ENCODE measurements around the gene MAGI3. TPM values are rescaled to one million over a fixed set of nuclear protein-coding genes. Genes with fewer than 3 reads are reported as not detected.

Gene MAGI3
- polyA plus RNA-seq, 10 donors = 9.9 to 16.9 (median 13.3) TPM

- DNase-seq = no peak
These were observed 258.2 kb downstream of the MAGI3 start for GRCh38 chr1:113648478-113648877.

GRCh38 chr1:113652771-113653170, 262.5 kb downstream of the MAGI3 start:
- DNase-seq = no peak

GRCh38 chr1:113653741-113654140, 263.4 kb downstream of the MAGI3 start:
- DNase-seq = no peak

GRCh38 chr1:113654883-113655282, 264.6 kb downstream of the MAGI3 start:
- no peak for DNase-seq

- no peak for DNase-seq
These were observed 266.8 kb downstream of the MAGI3 start for GRCh38 chr1:113657126-113657525.

GRCh38 chr1:113657556-113658063, 267.3 kb downstream of the MAGI3 start:
- no peak for DNase-seq

GRCh38 chr1:113659035-113659434, 268.7 kb downstream of the MAGI3 start:
- no peak for DNase-seq

- no peak for DNase-seq
These were observed 269.2 kb downstream of the MAGI3 start for GRCh38 chr1:113659556-113659955.

GRCh38 chr1:113660088-113660487, 269.8 kb downstream of the MAGI3 start:
- DNase-seq = peak in 1 of 3 donors; percentile 53

GRCh38 chr1:113662101-113662500, 271.8 kb downstream of the MAGI3 start:
- DNase-seq = no peak

- DNase-seq = no peak
These were observed 273.0 kb downstream of the MAGI3 start for GRCh38 chr1:113663165-113663951.

GRCh38 chr1:113665071-113665470, 274.8 kb downstream of the MAGI3 start:
- no peak for DNase-seq

- no peak for DNase-seq
These were observed 275.8 kb downstream of the MAGI3 start for GRCh38 chr1:113666126-113666525.

- DNase-seq = no peak
These were observed 279.7 kb downstream of the MAGI3 start for GRCh38 chr1:113669988-113670387.

- no peak for DNase-seq
These were observed 280.3 kb downstream of the MAGI3 start for GRCh38 chr1:113670650-113671049.

- DNase-seq = no peak
These were observed 282.2 kb downstream of the MAGI3 start for GRCh38 chr1:113672491-113672890.

- no peak for DNase-seq
These were observed 284.3 kb downstream of the MAGI3 start for GRCh38 chr1:113674591-113674990.

GRCh38 chr1:113675302-113675701, 285.0 kb downstream of the MAGI3 start:
- no peak for DNase-seq

GRCh38 chr1:113676524-113676923, 286.2 kb downstream of the MAGI3 start:
- DNase-seq = no peak

GRCh38 chr1:113677250-113678158, 287.2 kb downstream of the MAGI3 start:
- DNase-seq = peak; percentile 42 to 68 (median 54)

- DNase-seq = no peak
These were observed 287.8 kb downstream of the MAGI3 start for GRCh38 chr1:113678159-113678469.

- DNase-seq = no peak
These were observed 291.5 kb downstream of the MAGI3 start for GRCh38 chr1:113681596-113682337.

Data from muscle of back (tissue), 11 donors.